Measurements from ENCODE around the gene KSR1.

DNA sequence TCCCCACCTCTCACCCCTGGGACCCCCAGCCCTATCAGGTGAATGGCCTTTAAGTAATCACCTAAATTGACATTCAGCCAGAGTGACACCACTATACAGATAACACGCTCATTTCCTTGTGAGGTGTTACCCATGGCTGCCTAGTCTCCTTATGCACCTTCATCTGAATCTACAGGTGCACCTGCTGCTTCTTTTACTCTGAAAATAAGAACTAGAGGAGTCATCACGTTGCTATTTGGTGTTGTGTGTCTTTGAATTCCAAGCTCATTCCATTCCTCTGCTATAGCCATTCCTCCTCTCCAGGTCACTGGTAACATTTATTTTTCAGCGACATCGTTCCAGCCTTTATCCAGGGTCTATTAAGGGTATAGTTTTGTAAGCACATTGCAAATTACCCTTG lies 184.5 kb downstream of the KSR1 start:
- TF ChIP-seq CTCF (IDR thresholded peaks at IDR 0.05) = no peak
- TF ChIP-seq POLR2A (IDR thresholded peaks at IDR 0.05) = no peak
